ENCODE data around the gene COA7.

Gene COA7

GRCh38 chr1:52637946-52638345, 60.2 kb downstream of the COA7 start:
- DNase-seq (ENCODE audit: low read depth in 2 of 3, low spot score in 2 of 3) = no peak

GRCh38 chr1:52636721-52637695, 61.1 kb downstream of the COA7 start:
- peak in 2 of 3 experiments; percentile 32 to 47 for DNase-seq (ENCODE audit: low read depth in 2 of 3, low spot score in 2 of 3)

GRCh38 chr1:52635321-52636089, 62.6 kb downstream of the COA7 start:
- no peak for DNase-seq (ENCODE audit: low read depth in 2 of 3, low spot score in 2 of 3)

Data from activated CD8-positive, alpha-beta memory T cell treated with anti-CD3 and anti-CD28 coated beads for 48 hours (primary cell).